Stimulated activated CD4-positive, alpha-beta T cell treated with anti-CD3 and anti-CD28 coated beads, Interleukin-2, amount 100 ng/mL, for 24 hours (primary cell): Measurements from ENCODE around the gene CDKN3.
A peak's percentile ranks its signal among the peaks of the same experiment; 100 is the strongest.
"Not testable (repeated sequence)": the region's sequence is repeated elsewhere in the genome, so short reads cannot be mapped to it uniquely, and the experiment has no call there.

Source experiments
- DNase-seq, 2 donors: peaks; one replicate each; pipeline ENCODE4 v3.0.0-alpha.2; 2020

Gene CDKN3

GRCh38 chr14:54370323-54371198 is 26.2 kb upstream of the CDKN3 start:
- no peak for DNase-seq

- DNase-seq = no peak
These were observed 22.5 kb upstream of the CDKN3 start for GRCh38 chr14:54374117-54374884.

GRCh38 chr14:54377501-54377900 is 19.3 kb upstream of the CDKN3 start:
- no peak for DNase-seq

DNA sequence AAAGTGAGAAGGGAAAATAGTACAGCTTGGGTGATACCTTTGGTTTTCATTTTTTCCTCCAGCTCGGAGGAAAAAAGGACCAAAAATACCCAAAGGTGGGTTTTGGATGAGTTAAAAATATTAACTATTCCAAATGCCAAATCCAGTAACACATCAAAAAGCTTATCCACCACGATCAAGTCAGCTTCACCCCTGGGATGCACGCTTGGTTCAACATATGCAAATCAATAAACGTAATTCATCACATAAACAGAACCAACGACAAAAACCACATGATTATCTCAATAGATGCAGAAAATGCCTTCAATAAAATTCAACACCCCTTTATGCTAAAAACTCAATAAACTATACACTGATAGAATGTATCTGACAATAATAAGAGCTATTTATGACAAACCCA is 17.9 kb upstream of the CDKN3 start:
- DNase-seq = not testable (repeated sequence)

DNA sequence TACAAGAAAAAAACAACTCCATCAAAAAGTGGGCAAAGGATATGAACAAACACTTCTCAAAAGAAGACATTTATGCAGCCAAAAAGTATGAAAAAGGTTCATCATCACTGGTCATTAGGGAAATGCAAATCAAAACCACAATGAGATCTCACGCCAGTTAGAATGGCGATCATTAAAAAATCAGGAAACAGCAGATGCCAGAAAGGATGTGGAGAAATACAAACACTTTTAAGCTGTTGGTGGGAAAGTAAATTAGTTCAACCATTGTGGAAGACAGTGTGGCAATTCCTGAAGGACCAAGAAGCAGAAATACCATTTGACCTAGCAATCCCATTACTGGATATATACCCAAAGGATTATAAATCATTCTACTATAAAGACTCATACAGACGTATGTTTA is 16.2 kb upstream of the CDKN3 start:
- DNase-seq = not testable (repeated sequence)

- no peak for DNase-seq
These were observed 15.0 kb upstream of the CDKN3 start for GRCh38 chr14:54381821-54382220.

DNA sequence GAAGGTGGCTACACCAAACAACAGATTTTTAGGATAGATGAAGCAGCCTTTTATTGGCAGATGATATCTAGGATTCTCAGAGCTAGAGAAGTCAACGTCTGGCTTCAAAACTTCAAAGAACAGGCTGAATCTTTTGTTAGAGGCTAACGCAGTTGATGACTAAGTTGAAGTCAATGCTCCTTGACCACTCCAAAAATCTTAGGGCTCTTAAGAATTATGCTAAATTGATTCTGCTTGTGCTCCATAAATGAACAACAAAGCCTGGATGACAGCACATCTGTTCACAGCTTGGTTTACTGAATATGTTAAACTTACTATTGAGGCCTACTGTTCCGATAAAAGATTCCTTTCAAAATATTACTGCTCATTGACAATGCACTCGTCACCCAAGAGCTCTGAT is 13.0 kb upstream of the CDKN3 start:
- no peak for DNase-seq

- no peak for DNase-seq
These were observed 11.3 kb upstream of the CDKN3 start for GRCh38 chr14:54385556-54385955.

- DNase-seq = no peak
These were observed 9.5 kb upstream of the CDKN3 start for GRCh38 chr14:54387328-54387727.

DNA sequence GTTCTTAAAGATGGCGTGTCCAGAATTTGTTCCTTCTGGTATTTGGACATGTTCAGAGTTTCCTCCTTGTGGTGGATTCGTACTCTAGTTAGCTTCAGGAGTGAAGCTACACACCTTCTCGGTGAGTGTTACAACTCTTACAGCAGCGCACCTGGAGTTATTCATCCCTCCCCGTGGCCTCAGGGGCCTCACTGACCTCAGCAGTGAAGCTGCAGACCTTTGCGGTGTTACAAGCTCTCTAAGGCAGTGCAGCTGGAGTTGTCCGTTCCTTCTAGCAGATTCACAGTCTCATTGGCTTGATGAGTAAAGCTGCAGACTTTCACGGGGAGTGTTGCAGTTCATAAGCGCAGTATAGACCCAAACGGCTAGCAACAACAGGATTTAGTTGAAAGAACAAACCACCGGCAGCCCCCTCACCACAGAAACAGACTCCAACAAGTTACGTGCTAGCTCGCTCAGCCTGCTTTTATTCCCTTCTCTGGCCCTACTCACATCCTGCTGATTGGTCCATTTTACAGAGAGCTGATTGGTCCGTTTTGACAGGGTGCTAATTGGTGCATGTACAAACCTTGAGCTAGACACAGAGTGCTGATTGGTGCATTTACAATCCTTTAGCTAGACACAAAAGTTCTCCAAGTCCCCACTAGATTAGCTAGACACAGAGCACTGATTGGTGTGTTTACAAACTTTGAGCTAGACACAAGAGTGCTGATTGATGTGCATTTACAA is 4.5 kb upstream of the CDKN3 start:
- no peak for DNase-seq

DNA sequence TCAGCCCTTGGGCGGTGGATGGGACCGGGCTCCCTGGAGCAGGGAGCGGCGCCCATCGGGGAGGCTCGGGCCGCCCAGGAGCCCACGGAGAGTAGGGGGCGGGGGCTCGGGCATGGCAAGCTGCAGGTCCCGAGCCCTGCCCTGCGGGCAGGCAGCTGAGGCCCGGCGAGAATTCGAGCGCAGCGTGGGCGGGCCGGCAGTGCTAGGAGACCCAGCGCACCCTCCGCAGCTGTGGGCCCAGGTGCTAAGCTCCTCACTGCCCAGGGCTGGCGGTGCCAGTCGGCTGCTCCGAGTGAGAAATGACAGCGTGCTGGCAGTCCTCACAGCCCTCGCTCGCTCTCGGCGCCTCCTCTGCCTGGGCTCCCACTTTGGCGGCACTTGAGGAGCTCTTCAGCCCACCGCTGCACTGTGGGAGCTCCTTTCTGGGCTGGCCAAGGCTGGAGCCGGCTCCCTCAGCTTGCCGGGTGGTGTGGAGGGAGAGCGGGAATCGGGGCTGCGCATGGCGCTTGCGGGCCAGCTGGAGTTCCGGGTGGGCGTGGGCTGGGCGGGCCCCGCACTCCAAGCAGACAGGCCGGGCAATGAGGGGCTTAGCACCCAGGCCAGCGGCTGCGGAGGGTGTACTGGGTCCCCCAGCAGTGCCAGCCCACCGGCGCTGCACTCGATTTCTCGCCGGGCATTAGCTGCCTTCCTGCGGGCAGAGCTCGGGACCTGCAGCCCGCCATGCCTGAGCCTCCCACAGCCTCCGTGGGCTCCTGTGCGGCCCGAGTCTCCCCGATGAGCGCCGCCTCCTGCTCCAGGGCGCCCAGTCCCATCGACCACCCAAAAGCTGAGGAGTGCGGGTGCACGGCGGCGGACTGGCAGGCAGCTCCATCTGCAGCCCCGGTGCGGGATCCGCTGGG is 3.6 kb upstream of the CDKN3 start:
- not testable (repeated sequence) for DNase-seq

GRCh38 chr14:54394596-54394995 is 2.2 kb upstream of the CDKN3 start:
- DNase-seq = no peak

DNA sequence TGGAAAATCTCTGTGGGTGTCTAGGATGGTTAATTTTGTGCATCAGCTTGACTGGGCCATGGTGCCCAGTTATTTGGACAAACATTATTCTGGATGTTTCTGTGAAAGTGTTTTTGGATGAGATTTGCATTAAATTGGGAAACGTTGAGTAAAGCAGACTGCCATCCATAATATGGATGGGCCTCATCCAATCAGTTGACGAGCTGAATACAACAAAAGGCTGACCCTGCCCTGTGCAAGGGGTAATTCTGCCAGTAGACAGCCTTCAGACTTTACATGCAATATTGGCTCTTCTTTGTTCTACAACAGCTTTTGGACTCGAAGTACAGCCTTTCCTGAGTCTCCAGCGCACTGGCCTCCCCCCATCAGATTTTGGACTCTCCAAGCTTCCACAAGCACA is 1.5 kb upstream of the CDKN3 start:
- DNase-seq = no peak

DNA sequence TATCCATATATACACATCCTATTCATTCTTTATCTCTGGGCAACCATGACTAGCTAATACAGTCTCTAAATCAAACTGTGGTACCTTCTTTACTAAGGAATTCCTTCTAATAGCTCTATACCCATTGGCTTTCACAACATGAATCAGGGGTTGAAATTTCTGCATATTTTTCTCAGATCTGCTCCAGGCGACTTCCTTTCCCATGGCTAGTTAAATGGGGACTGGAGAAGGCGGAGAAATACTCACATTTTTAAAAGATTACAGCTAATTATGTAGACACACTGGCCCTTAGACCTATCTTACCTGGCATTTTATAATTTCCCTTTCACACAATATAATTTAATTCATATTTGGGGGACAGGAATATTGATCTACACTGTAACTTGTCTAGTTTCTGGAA is 1.1 kb upstream of the CDKN3 start:
- DNase-seq = no peak

GRCh38 chr14:54396183-54396492 is 669 bp upstream of the CDKN3 start:
- DNase-seq = peak in 1 of 2 donors; percentile 28

DNA sequence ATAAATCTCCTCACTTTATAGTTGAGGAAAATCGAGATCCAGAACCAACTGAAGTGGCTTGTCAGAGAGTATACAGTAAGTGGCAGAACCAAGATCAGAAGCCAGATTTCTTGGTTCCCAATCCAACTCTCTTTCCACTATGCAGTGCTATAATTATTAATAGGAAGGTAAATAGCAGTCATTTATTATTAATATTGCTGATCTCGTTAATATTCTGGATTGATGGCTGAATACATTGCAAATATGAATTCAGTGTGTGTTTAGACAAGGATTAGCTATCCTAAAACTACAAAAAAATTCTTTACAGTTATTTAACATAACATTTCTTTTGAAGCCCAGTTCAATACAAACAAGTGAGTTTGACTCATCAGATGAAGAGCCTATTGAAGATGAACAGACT is 2.8 kb downstream of the CDKN3 start:
- DNase-seq = no peak

DNA sequence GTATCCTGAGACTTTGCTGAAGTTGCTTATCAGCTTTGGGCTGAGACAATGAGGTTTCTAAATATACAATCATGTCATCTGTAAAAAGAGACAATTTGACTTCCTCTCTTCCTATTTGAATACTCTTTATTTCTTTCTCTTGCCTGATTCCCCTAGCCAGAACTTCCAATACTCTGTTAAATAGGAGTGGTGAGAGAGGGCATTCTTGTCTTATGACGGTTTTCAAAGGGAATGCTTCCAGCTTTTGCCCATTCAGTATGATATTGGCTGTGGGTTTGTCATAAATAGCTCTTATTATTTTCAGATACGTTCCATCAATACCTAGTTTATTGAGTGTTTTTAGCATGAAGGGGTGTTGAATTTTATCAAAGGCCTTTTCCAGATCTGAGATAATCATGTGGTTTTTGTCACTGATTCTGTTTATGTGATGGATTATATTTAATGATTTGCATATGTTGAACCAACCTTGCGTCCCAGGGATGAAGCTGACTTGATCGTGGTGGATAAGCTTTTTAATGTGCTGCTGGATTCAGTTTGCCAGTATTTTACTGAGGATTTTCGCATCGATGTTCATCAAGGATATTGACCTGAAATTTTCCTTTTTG is 6.7 kb downstream of the CDKN3 start:
- not testable (repeated sequence) for DNase-seq

DNA sequence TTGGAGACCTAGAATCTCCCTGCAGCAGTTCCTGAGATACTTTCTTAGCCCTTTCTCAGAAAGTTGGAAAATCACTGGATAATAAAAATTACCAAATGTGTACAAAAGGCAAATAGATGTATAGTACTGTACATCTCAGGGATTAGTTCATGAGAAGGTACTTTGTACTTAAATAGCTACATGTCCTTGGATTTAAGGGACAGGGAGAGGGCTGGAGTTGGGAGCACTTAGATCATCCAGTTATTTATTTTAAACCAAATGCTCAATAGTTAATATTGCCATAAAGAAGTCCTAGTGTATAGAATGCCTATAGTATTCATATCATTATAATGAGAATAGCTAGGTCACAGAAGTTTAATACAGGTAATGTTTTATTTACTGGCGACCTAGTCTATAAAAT is 13.4 kb downstream of the CDKN3 start:
- no peak for DNase-seq

GRCh38 chr14:54411371-54411770 is 14.6 kb downstream of the CDKN3 start:
- no peak for DNase-seq

DNA sequence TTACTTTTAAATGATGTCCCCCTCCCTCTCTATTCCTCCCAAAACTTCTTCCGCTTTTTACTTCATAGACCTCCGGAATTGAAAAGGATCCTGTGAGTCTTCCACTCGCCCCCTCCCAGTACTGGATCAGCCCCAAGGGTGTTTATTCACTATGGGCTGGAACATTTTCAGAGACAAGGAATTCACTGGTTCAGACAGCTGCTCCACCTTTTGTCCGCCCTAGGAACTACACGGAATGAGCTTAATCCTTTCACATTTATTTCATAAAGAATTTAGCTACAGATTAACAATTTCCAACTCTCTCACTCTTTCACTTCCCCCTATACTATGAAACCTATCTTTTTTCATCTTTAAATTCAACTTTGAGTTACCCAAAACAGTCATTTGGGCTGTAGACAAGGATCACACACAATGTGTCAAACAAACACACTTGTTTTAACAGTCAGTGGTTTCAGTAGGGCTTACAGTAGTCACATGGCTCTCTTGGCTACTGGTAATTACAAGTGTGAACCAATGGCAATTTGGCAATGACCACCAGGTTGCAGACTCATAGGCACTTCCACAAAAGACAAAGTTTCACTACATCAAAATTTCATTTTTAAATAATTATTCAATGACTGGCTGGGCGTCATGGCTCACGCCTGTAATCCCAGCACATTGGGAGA is 23.8 kb downstream of the CDKN3 start:
- no peak for DNase-seq

DNA sequence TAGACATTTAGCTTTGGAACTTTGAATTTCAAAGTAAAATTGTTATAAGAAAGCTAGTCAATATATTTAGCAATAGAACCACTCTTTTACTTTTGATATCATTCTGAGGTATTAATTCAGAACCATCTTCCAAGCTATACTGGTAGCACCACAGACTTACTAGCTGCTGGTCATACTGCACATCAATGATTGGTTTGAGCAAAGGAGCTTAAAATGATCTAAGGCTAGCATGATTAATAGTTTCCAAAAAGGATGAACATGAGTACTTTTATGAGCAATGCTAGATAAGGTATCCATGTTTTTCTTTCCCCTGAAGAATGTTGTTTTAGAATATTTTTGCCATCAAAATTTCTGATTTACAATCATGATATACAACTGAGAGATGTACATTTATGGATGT is 27.2 kb downstream of the CDKN3 start:
- no peak for DNase-seq

- DNase-seq = no peak
These were observed 27.7 kb downstream of the CDKN3 start for GRCh38 chr14:54424479-54424901.
